ENCODE results near the gene ZNF423. TPM values are rescaled to one million over a fixed set of nuclear protein-coding genes. Genes with fewer than 3 reads are reported as not detected.
A peak's percentile ranks its signal among the peaks of the same experiment; 100 is the strongest.

Gene ZNF423
- total RNA-seq, 1 donor from 2014 or later = 10.6 TPM

GRCh38 chr16:49842972-49843371 lies 12.9 kb downstream of the ZNF423 start:
- peaks cover 10% of the 10 kb centered on the region for H3K4me1 ChIP-seq (ENCODE audit: insufficient read depth, low read length)
- no peaks in the 10 kb centered on the region for H3K9me3 ChIP-seq (ENCODE audit: insufficient read depth, low read depth, low read length)
- no peak overlapping the region for H2AFZ ChIP-seq (ENCODE audit: low read depth, low read length)
- H3K4me3 Mint-ChIP-seq (ENCODE audit: unreplicated experiment) = no peak overlapping the region
- no peaks in the 10 kb centered on the region for H3K9me3 Mint-ChIP-seq (ENCODE audit: unreplicated experiment)
- no peak overlapping the region for H3K4me3 ChIP-seq (ENCODE audit: insufficient read depth, low read depth, low read length)
- peaks cover 17% of the 10 kb centered on the region for H4K20me1 ChIP-seq (ENCODE audit: insufficient read depth, low read length)
- no peak overlapping the region for H3K27ac Mint-ChIP-seq (ENCODE audit: unreplicated experiment)
- H3K36me3 Mint-ChIP-seq (ENCODE audit: low read depth, unreplicated experiment) = no peaks in the 10 kb centered on the region
- FAIRE-seq (no peak), DNase-seq (ENCODE audit: low read depth) (no peak)
- no peaks in the 10 kb centered on the region for H3K36me3 ChIP-seq (ENCODE audit: insufficient read depth, low read length)
- no peak overlapping the region for H3K9ac ChIP-seq (ENCODE audit: low read length)
- H3K27me3 ChIP-seq (ENCODE audit: insufficient read depth, low read length) = no peaks in the 10 kb centered on the region
- H3K4me1 Mint-ChIP-seq (ENCODE audit: low read depth, unreplicated experiment) = peaks cover 5% of the 10 kb centered on the region
- H3K79me2 ChIP-seq (ENCODE audit: insufficient read depth, low read length) = no peaks in the 10 kb centered on the region
- TF ChIP-seq CTCF (IDR thresholded peaks at IDR 0.05; ENCODE audit: insufficient read depth, low read depth, low read length) (no peak), EZH2 (IDR thresholded peaks at IDR 0.05; ENCODE audit: insufficient read depth, low read length) (no peak)
- H3K27me3 Mint-ChIP-seq (ENCODE audit: low read depth, unreplicated experiment) = peaks cover 6% of the 10 kb centered on the region
- H3K27ac ChIP-seq (ENCODE audit: low read depth, low read length) = no peak overlapping the region
- H3K4me2 ChIP-seq (ENCODE audit: low read length) = no peak overlapping the region

- Histone ChIP-seq H3K9ac (ENCODE audit: low read length) (no peak overlapping the region), H4K20me1 (ENCODE audit: insufficient read depth, low read length) (peaks cover 9% of the 10 kb centered on the region), H3K4me3 (ENCODE audit: insufficient read depth, low read depth, low read length) (no peak overlapping the region), H3K9me3 (ENCODE audit: insufficient read depth, low read depth, low read length) (no peaks in the 10 kb centered on the region), H3K36me3 (ENCODE audit: insufficient read depth, low read length) (no peaks in the 10 kb centered on the region), H3K4me2 (ENCODE audit: low read length) (peak overlapping the region; percentile 77), H3K27me3 (ENCODE audit: insufficient read depth, low read length) (no peaks in the 10 kb centered on the region), H3K79me2 (ENCODE audit: insufficient read depth, low read length) (no peaks in the 10 kb centered on the region), H3K27ac (ENCODE audit: low read depth, low read length) (no peak overlapping the region), H3K4me1 (ENCODE audit: insufficient read depth, low read length) (peaks cover 16% of the 10 kb centered on the region), H2AFZ (ENCODE audit: low read depth, low read length) (no peak overlapping the region)
- TF ChIP-seq EZH2 (IDR thresholded peaks at IDR 0.05; ENCODE audit: insufficient read depth, low read length) = no peak
- DNase-seq (ENCODE audit: low read depth) (no peak), FAIRE-seq (no peak)
- peaks cover 5% of the 10 kb centered on the region for H3K36me3 Mint-ChIP-seq (ENCODE audit: low read depth, unreplicated experiment)
- peaks cover 14% of the 10 kb centered on the region for H3K4me1 Mint-ChIP-seq (ENCODE audit: low read depth, unreplicated experiment)
- peaks cover 6% of the 10 kb centered on the region for H3K27me3 Mint-ChIP-seq (ENCODE audit: low read depth, unreplicated experiment)
- no peak overlapping the region for H3K27ac Mint-ChIP-seq (ENCODE audit: unreplicated experiment)
- no peak overlapping the region for H3K4me3 Mint-ChIP-seq (ENCODE audit: unreplicated experiment)
- H3K9me3 Mint-ChIP-seq (ENCODE audit: unreplicated experiment) = no peaks in the 10 kb centered on the region
These were observed 16.7 kb downstream of the ZNF423 start for GRCh38 chr16:49839017-49839825.

- H2AFZ ChIP-seq (ENCODE audit: low read depth, low read length) = peak overlapping the region; percentile 71
- H3K27ac ChIP-seq (ENCODE audit: low read depth, low read length) = no peak overlapping the region
- no peak for FAIRE-seq
- Mint-ChIP-seq H3K27ac (ENCODE audit: unreplicated experiment) (no peak overlapping the region), H3K36me3 (ENCODE audit: low read depth, unreplicated experiment) (peaks cover 5% of the 10 kb centered on the region), H3K9me3 (ENCODE audit: unreplicated experiment) (no peaks in the 10 kb centered on the region), H3K4me3 (ENCODE audit: unreplicated experiment) (no peak overlapping the region), H3K4me1 (ENCODE audit: low read depth, unreplicated experiment) (peaks cover 17% of the 10 kb centered on the region), H3K27me3 (ENCODE audit: low read depth, unreplicated experiment) (peaks cover 6% of the 10 kb centered on the region)
- TF ChIP-seq EZH2 (IDR thresholded peaks at IDR 0.05; ENCODE audit: insufficient read depth, low read length) = no peak
- TF ChIP-seq CTCF (IDR thresholded peaks at IDR 0.05; ENCODE audit: insufficient read depth, low read depth, low read length) = no peak
- H3K9ac ChIP-seq (ENCODE audit: low read length) = peak overlapping the region; percentile 27
- H3K4me3 ChIP-seq (ENCODE audit: insufficient read depth, low read depth, low read length) = peak overlapping the region; percentile 5
- H3K4me2 ChIP-seq (ENCODE audit: low read length) = peak overlapping the region; percentile 77
- peaks cover 16% of the 10 kb centered on the region for H3K4me1 ChIP-seq (ENCODE audit: insufficient read depth, low read length)
- DNase-seq (ENCODE audit: low read depth) = no peak
- H3K9me3 ChIP-seq (ENCODE audit: insufficient read depth, low read depth, low read length) = no peaks in the 10 kb centered on the region
- H3K79me2 ChIP-seq (ENCODE audit: insufficient read depth, low read length) = no peaks in the 10 kb centered on the region
- H4K20me1 ChIP-seq (ENCODE audit: insufficient read depth, low read length) = peaks cover 9% of the 10 kb centered on the region
- no peaks in the 10 kb centered on the region for H3K36me3 ChIP-seq (ENCODE audit: insufficient read depth, low read length)
- H3K27me3 ChIP-seq (ENCODE audit: insufficient read depth, low read length) = no peaks in the 10 kb centered on the region
These were observed 17.4 kb downstream of the ZNF423 start for GRCh38 chr16:49838441-49839016.

Measured in astrocyte (in vitro differentiated cells and primary cell).